Measurements from ENCODE around the gene KIAA0513.

GRCh38 chr16:85046472-85046916, 18.9 kb downstream of the KIAA0513 start:
- TF ChIP-seq CTCF (IDR thresholded peaks at IDR 0.05), result no peak
- TF ChIP-seq POLR2A (IDR thresholded peaks at IDR 0.05), result no peak
- no peak for TF ChIP-seq POLR2AphosphoS5 (IDR thresholded peaks at IDR 0.05)
